SK-N-SH treated with all-trans-retinoic acid at 6 μM for 48 hours (cell line): ENCODE data around the gene FAM117B.

Source experiments
- CSDC2 ChIP-seq: fragments of 250-450 bp; sonication (Bioruptor Pico); IDR thresholded peaks from 2 replicates; pipeline ENCODE4 v1.5.0; 2020; ENCODE audit warnings: mild to moderate bottlenecking, moderate library complexity
- CSRNP3 ChIP-seq: fragments of 250-450 bp; sonication (Bioruptor Pico); IDR thresholded peaks from 2 replicates; pipeline ENCODE4 v1.5.1; 2021; ENCODE audit warnings: mild to moderate bottlenecking, moderate library complexity
- OSR1 ChIP-seq: fragments of 250-450 bp; sonication (Bioruptor Pico); IDR thresholded peaks from 2 replicates; pipeline ENCODE4 v1.8.0; 2022; ENCODE audit warnings: moderate library complexity, mild to moderate bottlenecking, inconsistent platforms
- RARB ChIP-seq: fragments of 250-450 bp; sonication (Bioruptor Pico); IDR thresholded peaks from 2 replicates; pipeline ENCODE4 v1.8.0; 2021; ENCODE audit warnings: mild to moderate bottlenecking, moderate library complexity
- TOX ChIP-seq: fragments of 250-450 bp; sonication (Bioruptor Pico); IDR thresholded peaks from 2 replicates; pipeline ENCODE4 v1.8.0; 2021; ENCODE audit warnings: mild to moderate bottlenecking, moderate library complexity, borderline replicate concordance
- ZFP3 ChIP-seq: fragments of 250-450 bp; sonication (Bioruptor Pico); IDR thresholded peaks from 2 replicates; pipeline ENCODE4 v1.5.0; 2020; ENCODE audit warnings: mild to moderate bottlenecking, moderate library complexity
- ZFP30 ChIP-seq: fragments of 450-650 bp; formaldehyde crosslinking; IDR thresholded peaks from 2 replicates; pipeline ENCODE4 v1.5.0; 2022; ENCODE audit warnings: mild to moderate bottlenecking, moderate library complexity
- TF ChIP-seq, protein P1 (sequence below): fragments of 250-450 bp; sonication (Bioruptor Pico); IDR thresholded peaks from 2 replicates; pipeline ENCODE4 v1.8.0; 2020; ENCODE audit warnings: mild to moderate bottlenecking, moderate library complexity, borderline replicate concordance

- TF ChIP-seq RARB (CRISPR knock-in tag) (no peak), ZFP30 (CRISPR knock-in tag) (no peak), CSRNP3 (CRISPR knock-in tag) (no peak), OSR1 (CRISPR knock-in tag) (no peak), TOX (CRISPR knock-in tag) (no peak), CSDC2 (CRISPR knock-in tag) (no peak), ZFP3 (CRISPR knock-in tag) (no peak)
- TF ChIP-seq, protein P1, sequence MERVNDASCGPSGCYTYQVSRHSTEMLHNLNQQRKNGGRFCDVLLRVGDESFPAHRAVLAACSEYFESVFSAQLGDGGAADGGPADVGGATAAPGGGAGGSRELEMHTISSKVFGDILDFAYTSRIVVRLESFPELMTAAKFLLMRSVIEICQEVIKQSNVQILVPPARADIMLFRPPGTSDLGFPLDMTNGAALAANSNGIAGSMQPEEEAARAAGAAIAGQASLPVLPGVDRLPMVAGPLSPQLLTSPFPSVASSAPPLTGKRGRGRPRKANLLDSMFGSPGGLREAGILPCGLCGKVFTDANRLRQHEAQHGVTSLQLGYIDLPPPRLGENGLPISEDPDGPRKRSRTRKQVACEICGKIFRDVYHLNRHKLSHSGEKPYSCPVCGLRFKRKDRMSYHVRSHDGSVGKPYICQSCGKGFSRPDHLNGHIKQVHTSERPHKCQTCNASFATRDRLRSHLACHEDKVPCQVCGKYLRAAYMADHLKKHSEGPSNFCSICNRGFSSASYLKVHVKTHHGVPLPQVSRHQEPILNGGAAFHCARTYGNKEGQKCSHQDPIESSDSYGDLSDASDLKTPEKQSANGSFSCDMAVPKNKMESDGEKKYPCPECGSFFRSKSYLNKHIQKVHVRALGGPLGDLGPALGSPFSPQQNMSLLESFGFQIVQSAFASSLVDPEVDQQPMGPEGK (CRISPR knock-in tag): no peak
Observed at GRCh38 chr2:202773301-202773973, 138.7 kb downstream of the FAM117B start.
